B cell (primary cell): Measurements from ENCODE around the gene CLIC6. TPM values are rescaled to one million over a fixed set of nuclear protein-coding genes. Genes with fewer than 3 reads are reported as not detected.

Experiments
- ATAC-seq: fragments of 200-7000 bp; cut with Tn5 transposase; one replicate; pipeline ENCODE4 v1.10.0; 2021; ENCODE audit warnings: low read depth, mild to moderate bottlenecking, moderate number of reproducible peaks, moderate library complexity
- CTCF ChIA-PET: fragments of 350-600 bp; sonication (Branson Sonifier 250); formaldehyde crosslinking; loops from one replicate; lab custom pipeline; 2021; ENCODE audit warnings: antibody characterized with exemption, inconsistent platforms; lab: Charles Lee
- POLR2A ChIA-PET: fragments of 350-600 bp; sonication (Branson Sonifier 250); formaldehyde crosslinking; loops from one replicate; lab custom pipeline; 2021; ENCODE audit warnings: antibody characterized with exemption; lab: Charles Lee
- DNase-seq: peaks from one replicate; pipeline ENCODE4 v3.0.0; 2013
- H2AFZ ChIP-seq: 2 replicates; pipeline ENCODE4 v1.6.1; 2012; ENCODE audit warnings: mild to moderate bottlenecking, low read depth, low read length; ENCODE audit not compliant: insufficient read depth, poor library complexity, severe bottlenecking
- H3K27ac ChIP-seq, 2 donors: 1 replicate in 1 of 2; 2 replicates in 1 of 2; pipeline ENCODE4 v1.5.1; 2012 to 2013; ENCODE audit warnings: low read length in 2 of 2, mild to moderate bottlenecking in 2 of 2, moderate library complexity in 1 of 2
- H3K27me3 ChIP-seq, 4 experiments: fragments of 200-600 bp in 1 of 4; sonication (generic) in 1 of 4; replicated peaks in 1 of 4; 1 replicate in 2 of 4; 2 replicates in 2 of 4; pipeline versions ENCODE4 v1.6.1 to v1.7.0; 2013 to 2016; ENCODE audit warnings: low read length in 3 of 4, mild to moderate bottlenecking in 2 of 4, mixed read lengths in 1 of 4, moderate library complexity in 1 of 4; ENCODE audit not compliant: insufficient read depth in 4 of 4, control insufficient read depth in 3 of 4; ENCODE audit errors: control extremely low read depth in 1 of 4
- H3K36me3 ChIP-seq, 2 experiments: replicated peaks in 1 of 2; 1 replicate in 1 of 2; 2 replicates in 1 of 2; pipeline versions ENCODE4 v1.6.1 to v1.7.1; 2013; ENCODE audit warnings: low read length in 1 of 2; ENCODE audit not compliant: insufficient read depth in 2 of 2, control insufficient read depth in 1 of 2; ENCODE audit errors: control extremely low read depth in 1 of 2, extremely low read depth in 1 of 2
- H3K4me1 ChIP-seq, 2 donors: fragments of 200-600 bp in 1 of 2; sonication (generic) in 1 of 2; 1 replicate in 1 of 2; 2 replicates in 1 of 2; pipeline versions ENCODE4 v1.5.1 to v1.6.1; 2013 to 2017; ENCODE audit warnings: low read length in 2 of 2; ENCODE audit not compliant: control insufficient read depth in 2 of 2, insufficient read depth in 2 of 2
- H3K4me2 ChIP-seq: replicated peaks from 2 replicates; pipeline ENCODE3; 2012; ENCODE audit warnings: mild to moderate bottlenecking, low read depth, low read length; ENCODE audit not compliant: poor library complexity, severe bottlenecking
- H3K4me3 ChIP-seq, 5 experiments: fragments of 200-600 bp in 1 of 5; sonication (generic) in 1 of 5; 1 replicate in 3 of 5; 2 replicates in 2 of 5; pipeline versions ENCODE4 v1.5.1 to v1.7.0; 2011 to 2016; ENCODE audit warnings: low read length in 4 of 5, mild to moderate bottlenecking in 4 of 5, low read depth in 2 of 5, control low read depth in 1 of 5, moderate library complexity in 1 of 5; ENCODE audit not compliant: insufficient read depth in 1 of 5; ENCODE audit errors: control extremely low read depth in 1 of 5, extremely low read depth in 1 of 5
- H3K79me2 ChIP-seq: fragments of 200-600 bp; sonication (generic); one replicate; pipeline ENCODE4 v1.6.0; 2016; ENCODE audit warnings: low read length; ENCODE audit not compliant: control insufficient read depth, insufficient read depth
- H3K9ac ChIP-seq: fragments of 200-600 bp; sonication (generic); 2 replicates; pipeline ENCODE4 v1.6.1; 2017; ENCODE audit warnings: mild to moderate bottlenecking, low read length, moderate library complexity
- H3K9me3 ChIP-seq, 3 donors: one replicate each; pipeline versions ENCODE4 v1.6.1 to v1.7.1; 2013; ENCODE audit warnings: low read length in 2 of 3; ENCODE audit not compliant: control insufficient read depth in 2 of 3, insufficient read depth in 1 of 3; ENCODE audit errors: control extremely low read depth in 1 of 3
- H4K20me1 ChIP-seq: 2 replicates; pipeline ENCODE4 v1.6.0; 2012; ENCODE audit warnings: mild to moderate bottlenecking, low read length; ENCODE audit not compliant: insufficient read depth, control insufficient read depth, poor library complexity, severe bottlenecking
- H3K27ac Mint-ChIP-seq: one replicate; pipeline ENCODE4 v1.8.0; 2021; ENCODE audit warnings: mixed read lengths
- H3K27me3 Mint-ChIP-seq: one replicate; pipeline ENCODE4 v1.8.0; 2021; ENCODE audit warnings: mixed read lengths
- H3K4me1 Mint-ChIP-seq: one replicate; pipeline ENCODE4 v1.8.0; 2021; ENCODE audit warnings: mixed read lengths
- H3K4me3 Mint-ChIP-seq: one replicate; pipeline ENCODE4 v1.8.0; 2021; ENCODE audit warnings: mixed read lengths
- H3K9me3 Mint-ChIP-seq: one replicate; pipeline ENCODE4 v1.8.0; 2022; ENCODE audit warnings: mixed read lengths; ENCODE audit not compliant: insufficient read depth
- EZH2 ChIP-seq: IDR thresholded peaks from 2 replicates; pipeline ENCODE4 v1.6.1; 2012; ENCODE audit warnings: borderline replicate concordance, low read depth, mild to moderate bottlenecking, moderate library complexity, low read length; ENCODE audit not compliant: insufficient read depth, poor library complexity, severe bottlenecking
- WGBS: methylation state at CpG from one replicate; pipeline ENCODE4 v1.1.5; 2013; ENCODE audit warnings: missing lambda C conversion rate; ENCODE audit not compliant: insufficient coverage; 5-methylcytosine and 5-hydroxymethylcytosine counted together
- intact Hi-C: fragments of 100-400 bp; cut with micrococcal nuclease; formaldehyde crosslinking; loops from one replicate; pipeline ENCODE4 v1.10.0; 2022
- polyA plus RNA-seq: library from polyadenylated mRNA; depleted of rRNA; stranded (reverse); fragments of >200 nt; gene quantifications from 2 replicates; pipeline ENCODE4 v1.2.3, GENCODE V29; 2012
- total RNA-seq, 2 donors: library from RNA; stranded (reverse); fragments of 120-200 nt in 1 of 2; gene quantifications; 1 replicate in 1 of 2; 2 replicates in 1 of 2; pipeline versions ENCODE4 v1.2.3 to v1.2.4, GENCODE V29; 2013 to 2022
- TF ChIP-seq, protein P1 (sequence below): fragments of 200-600 bp; IDR thresholded peaks from one replicate; pipeline ENCODE4 v1.8.0; 2022; ENCODE audit warnings: antibody characterized with exemption, mild to moderate bottlenecking

The CLIC6 gene
- total and polyA plus RNA-seq, 2 donors (not counting 1 experiment from before 2014, with no cell fraction given): 0.01 to 0.07 TPM

DNA sequence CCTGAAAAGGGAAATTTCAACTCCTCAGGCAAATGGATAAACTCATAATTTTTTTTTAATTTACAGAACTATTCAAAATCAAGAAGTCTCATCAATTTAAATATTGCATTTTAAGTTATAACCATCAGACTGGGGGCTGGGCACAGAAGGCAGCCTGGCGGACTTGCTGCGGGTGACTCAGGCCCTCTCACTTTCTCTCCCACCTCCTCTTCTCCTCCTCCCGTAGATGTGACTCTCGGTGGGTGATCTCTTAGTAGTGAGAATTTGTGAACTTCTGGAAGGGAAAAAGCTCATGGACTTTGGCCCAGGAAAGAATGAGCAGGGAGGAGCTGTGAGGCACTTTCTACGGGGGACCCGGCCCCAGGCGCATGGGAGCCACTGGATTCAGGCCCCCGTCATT, 32.9 kb downstream of the CLIC6 start:
- Mint-ChIP-seq H3K4me1 (no peaks in the 10 kb centered on the region), H3K27me3 (peaks cover 12% of the 10 kb centered on the region), H3K9me3 (no peaks in the 10 kb centered on the region), H3K4me3 (no peak overlapping the region), H3K27ac (no peak overlapping the region)
- Histone ChIP-seq H3K27me3 (peaks cover 0 to 5% (median 0%) of the 10 kb centered on the region in 4 experiments), H3K9me3 (no peaks in the 10 kb centered on the region), H3K9ac (no peak overlapping the region), H3K4me3 (no peak overlapping the region), H3K79me2 (no peaks in the 10 kb centered on the region), H3K36me3 (no peaks in the 10 kb centered on the region), H3K27ac (no peak overlapping the region), H4K20me1 (no peaks in the 10 kb centered on the region), H3K4me2 (no peak overlapping the region), H2AFZ (no peak overlapping the region), H3K4me1 (no peaks in the 10 kb centered on the region)
- ChIA-PET POLR2A (no interaction called here), CTCF (interaction anchor here (0.8 to 1.2 kb wide), 2 partner anchors 11 to 14 kb away, joined by 3 read pairs; no protein-coding TSS in a partner anchor)
- TF ChIP-seq, protein P1, sequence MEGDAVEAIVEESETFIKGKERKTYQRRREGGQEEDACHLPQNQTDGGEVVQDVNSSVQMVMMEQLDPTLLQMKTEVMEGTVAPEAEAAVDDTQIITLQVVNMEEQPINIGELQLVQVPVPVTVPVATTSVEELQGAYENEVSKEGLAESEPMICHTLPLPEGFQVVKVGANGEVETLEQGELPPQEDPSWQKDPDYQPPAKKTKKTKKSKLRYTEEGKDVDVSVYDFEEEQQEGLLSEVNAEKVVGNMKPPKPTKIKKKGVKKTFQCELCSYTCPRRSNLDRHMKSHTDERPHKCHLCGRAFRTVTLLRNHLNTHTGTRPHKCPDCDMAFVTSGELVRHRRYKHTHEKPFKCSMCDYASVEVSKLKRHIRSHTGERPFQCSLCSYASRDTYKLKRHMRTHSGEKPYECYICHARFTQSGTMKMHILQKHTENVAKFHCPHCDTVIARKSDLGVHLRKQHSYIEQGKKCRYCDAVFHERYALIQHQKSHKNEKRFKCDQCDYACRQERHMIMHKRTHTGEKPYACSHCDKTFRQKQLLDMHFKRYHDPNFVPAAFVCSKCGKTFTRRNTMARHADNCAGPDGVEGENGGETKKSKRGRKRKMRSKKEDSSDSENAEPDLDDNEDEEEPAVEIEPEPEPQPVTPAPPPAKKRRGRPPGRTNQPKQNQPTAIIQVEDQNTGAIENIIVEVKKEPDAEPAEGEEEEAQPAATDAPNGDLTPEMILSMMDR: no peak
- intact Hi-C loops: no loop called here
- WGBS: 100% methylated on average over 2 of the region's 8 CpGs
- DNase-seq (no peak), ATAC-seq (no peak)

DNA sequence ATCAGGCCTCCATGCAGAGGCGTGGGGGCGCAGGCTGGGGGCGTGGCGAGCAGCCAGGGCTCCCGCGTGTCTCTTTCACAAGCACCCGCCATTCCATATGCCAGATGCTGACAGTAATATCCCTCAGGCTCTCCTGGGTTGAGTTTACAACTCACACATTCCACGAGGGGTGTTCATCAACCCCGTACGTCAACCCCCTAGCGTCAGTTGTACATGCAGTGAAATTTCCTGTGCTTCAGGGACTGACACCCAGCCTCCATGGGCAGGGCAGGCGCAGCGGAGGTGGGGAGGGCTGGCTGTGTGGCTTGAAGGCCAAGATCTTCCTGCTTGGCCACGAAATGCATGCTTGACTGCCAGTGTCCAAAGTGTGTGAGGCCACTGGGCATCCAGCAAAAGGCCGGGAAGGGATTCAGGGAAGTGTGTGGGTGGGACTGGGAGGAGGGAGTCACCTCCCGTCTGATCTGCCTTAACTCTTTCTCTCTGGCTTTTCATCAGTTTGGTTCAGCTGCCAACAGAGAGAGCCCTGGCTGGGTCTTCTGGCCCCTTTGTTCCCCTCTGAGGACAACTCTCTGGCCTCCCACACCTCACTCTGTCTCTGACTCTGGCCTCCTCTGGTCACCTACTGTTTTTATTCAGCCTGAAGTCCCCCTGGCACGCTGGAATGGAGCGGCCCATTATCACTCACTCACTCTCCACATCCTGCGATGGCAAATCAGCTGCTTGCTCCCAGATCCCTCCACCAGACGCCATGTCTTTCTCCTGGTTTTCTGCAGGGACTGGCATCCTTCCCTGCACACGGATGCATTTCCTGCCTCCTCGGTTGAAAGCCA, 33.8 kb downstream of the CLIC6 start:
- Histone ChIP-seq H3K9ac (no peak overlapping the region), H4K20me1 (no peaks in the 10 kb centered on the region), H3K4me2 (no peak overlapping the region), H3K79me2 (no peaks in the 10 kb centered on the region), H3K27me3 (peaks cover 0 to 5% (median 0%) of the 10 kb centered on the region in 4 experiments), H3K4me3 (no peak overlapping the region), H3K36me3 (no peaks in the 10 kb centered on the region), H3K27ac (no peak overlapping the region), H3K9me3 (no peaks in the 10 kb centered on the region), H3K4me1 (peaks cover 0 to 2% of the 10 kb centered on the region in 2 donors), H2AFZ (no peak overlapping the region)
- Mint-ChIP-seq H3K27me3 (peaks cover 12% of the 10 kb centered on the region), H3K27ac (no peak overlapping the region), H3K4me3 (no peak overlapping the region), H3K4me1 (peaks cover 1% of the 10 kb centered on the region), H3K9me3 (no peaks in the 10 kb centered on the region)
- intact Hi-C loops: no loop called here
- no peak for DNase-seq
- TF ChIP-seq, protein P1: no peak
- no peak for TF ChIP-seq EZH2
- WGBS: 96% methylated on average over 19 of the region's 22 CpGs
- POLR2A ChIA-PET: no interaction called here
- CTCF ChIA-PET: no interaction called here
- no peak for ATAC-seq
